GM12891 (cell line): ENCODE measurements around the gene POC1A.

ENCODE experiments used
- POLR2A ChIP-seq: IDR thresholded peaks from 2 replicates; pipeline ENCODE4 v1.6.1; 2011; ENCODE audit warnings: low read depth, low read length, control low read depth
- POLR2AphosphoS5 ChIP-seq: IDR thresholded peaks from 2 replicates; pipeline ENCODE4 v1.6.1; 2011; ENCODE audit warnings: low read depth, low read length, control low read depth
- TAF1 ChIP-seq: IDR thresholded peaks from 2 replicates; pipeline ENCODE4 v1.6.1; 2011; ENCODE audit warnings: low read depth, low read length, control low read depth

- TF ChIP-seq POLR2A (no peak), TAF1 (no peak), POLR2AphosphoS5 (no peak)
These were observed 18.1 kb upstream of the POC1A start for GRCh38 chr3:52172262-52172757.
